H1 (cell line): ENCODE results near the gene MYL11. TPM values are rescaled to one million over a fixed set of nuclear protein-coding genes. Genes with fewer than 3 reads are reported as not detected.

Experiments
- ASH2L ChIP-seq: fragments of 200-600, 300-600 bp; sonication (generic); IDR thresholded peaks from one replicate; pipeline ENCODE4 v1.7.1; 2017; ENCODE audit warnings: low read length
- CHD1 ChIP-seq: IDR thresholded peaks from 2 replicates; pipeline ENCODE4 v1.6.1; 2012; ENCODE audit warnings: low read depth, low read length, improper control_type of control experiment
- E2F6 ChIP-seq: IDR thresholded peaks from 2 replicates; pipeline ENCODE4 v1.6.1; 2012; ENCODE audit warnings: inconsistent platforms
- POLR2A ChIP-seq, 2 experiments: IDR thresholded peaks; 1 replicate in 1 of 2; 2 replicates in 1 of 2; pipeline ENCODE4 v1.6.1; 2011; ENCODE audit warnings: low read depth in 2 of 2, low read length in 2 of 2, mild to moderate bottlenecking in 2 of 2; ENCODE audit errors: control extremely low read depth in 1 of 2
- RFX5 ChIP-seq: IDR thresholded peaks from 2 replicates; pipeline ENCODE4 v1.6.1; 2011; ENCODE audit warnings: low read depth, low read length, improper control_type of control experiment, borderline replicate concordance
- SAP30 ChIP-seq: fragments of 300-600 bp; sonication (generic); IDR thresholded peaks from 2 replicates; pipeline ENCODE4 v1.7.1; 2012; ENCODE audit warnings: low read length, moderate library complexity, mild to moderate bottlenecking, inconsistent platforms; ENCODE audit not compliant: insufficient read depth, insufficient replicate concordance
- polyA plus RNA-seq, 7 experiments: library from polyadenylated mRNA; depleted of rRNA in 3 of 7; stranded (reverse) in 5 of 7; unstranded in 2 of 7; fragments of >200 nt in 5 of 7; fragments of 200-250 nt in 2 of 7; gene quantifications; 1 replicate in 5 of 7; 2 replicates in 1 of 7; 4 replicates in 1 of 7; pipeline versions ENCODE4 v1.2.1 to v1.2.3, GENCODE V29; 2011 to 2013; ENCODE audit warnings: missing spikeins in 2 of 7, mixed read lengths in 2 of 7
- total RNA-seq: library from RNA; stranded (reverse); fragmentation: NEBNext Ultra II Directional; extraction: Animal tissue kit (Norgen Biotek cat#: 25700); gene quantifications from 2 replicates; pipeline ENCODE4 v1.2.1, GENCODE V29; 2021

The MYL11 gene
- total and polyA plus RNA-seq, 2 of the 8 experiments (the other 6 are each of a cell fraction or from before 2014, with no cell fraction given), result 1.2 to 1.4 TPM

- TF ChIP-seq SAP30 (no peak), CHD1 (no peak), E2F6 (no peak), ASH2L (no peak), POLR2A (IDR thresholded peaks at IDR 0.05; ENCODE audit: control extremely low read depth in 1 of 2, low read depth in 2 of 2, low read length in 2 of 2) (no peak), RFX5 (no peak)
- TF ChIP-seq, all 59 proteins: peak for 9
Observed at GRCh38 chr16:30409125-30410060, 34.8 kb downstream of the MYL11 start (continued).
